SKM-1 treated with dmso at 0.1 percent for 144 hours (cell line): ENCODE data around the gene APOBEC3F.
"Not testable (repeated sequence)": the region's sequence is repeated elsewhere in the genome, so short reads cannot be mapped to it uniquely, and the experiment has no call there.

Experiments used
- DNase-seq: peaks from one replicate; lab custom pipeline; 2025; ENCODE audit not compliant: unreplicated experiment; lab: John Stamatoyannopoulos, UW

APOBEC3F gene

DNA sequence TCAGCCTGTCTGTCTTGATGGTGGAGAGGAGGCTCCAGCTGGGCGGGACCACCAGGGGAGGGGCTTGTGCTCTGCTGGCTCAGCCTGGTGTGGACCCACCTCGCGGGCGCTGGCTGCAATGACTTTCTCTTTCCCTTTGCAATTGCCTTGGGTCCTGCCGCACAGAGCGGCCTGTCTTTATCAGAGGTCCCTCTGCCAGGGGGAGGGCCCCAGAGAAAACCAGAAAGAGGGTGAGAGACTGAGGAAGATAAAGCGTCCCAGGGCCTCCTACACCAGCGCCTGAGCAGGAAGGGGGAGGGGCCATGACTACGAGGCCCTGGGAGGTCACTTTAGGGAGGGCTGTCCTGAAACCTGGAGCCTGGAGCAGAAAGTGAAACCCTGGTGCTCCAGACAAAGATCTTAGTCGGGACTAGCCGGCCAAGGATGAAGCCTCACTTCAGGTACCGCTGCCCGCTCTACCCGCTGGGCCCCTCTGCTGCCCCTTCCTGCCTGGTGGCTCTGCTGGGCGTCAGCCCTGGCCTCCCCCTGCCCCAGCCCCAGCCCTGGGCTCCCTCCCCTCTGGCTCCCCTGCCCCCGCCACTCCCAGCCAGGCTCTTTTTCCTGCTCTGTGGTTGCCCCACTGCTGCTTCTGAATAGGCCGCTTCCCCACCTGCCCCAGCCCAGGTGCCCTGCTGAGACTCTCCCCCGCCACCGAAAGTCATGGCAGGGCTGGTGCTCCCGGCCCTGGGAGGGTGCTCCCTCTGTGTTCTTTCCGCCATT, at the start of gene APOBEC3F:
TSS of gene APOBEC3F (plus strand) at position 327 of the 759 bp plus-strand sequence. CDS start at position 424, 97 bp downstream.
- DNase-seq: not testable (repeated sequence)

DNA sequence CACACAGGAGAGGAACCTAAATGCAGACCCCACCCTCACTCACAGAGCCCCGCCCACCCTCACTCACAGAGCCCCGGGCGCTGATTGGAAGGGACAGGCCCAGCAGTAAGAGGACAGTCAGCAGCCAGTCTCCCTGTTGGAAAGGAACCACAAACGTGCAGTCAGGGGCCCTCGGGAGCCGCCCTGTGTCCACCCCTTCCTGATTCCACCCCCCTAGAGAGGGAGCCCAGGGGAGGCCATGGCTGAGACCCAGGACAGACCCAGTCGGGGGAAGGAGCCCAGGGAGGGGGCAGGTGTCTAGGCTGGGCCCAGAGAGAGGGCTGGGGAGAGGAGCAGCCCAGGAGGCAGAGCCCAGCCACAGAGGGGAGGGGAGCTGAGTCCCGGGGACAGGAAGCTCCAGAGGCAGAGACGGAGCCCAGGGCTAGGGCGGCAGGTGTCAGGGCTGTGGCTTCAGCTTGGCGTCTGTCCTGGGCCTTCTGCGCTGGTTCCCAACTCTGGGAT, 47.7 kb upstream of the APOBEC3F start:
- DNase-seq: not testable (repeated sequence)

DNA sequence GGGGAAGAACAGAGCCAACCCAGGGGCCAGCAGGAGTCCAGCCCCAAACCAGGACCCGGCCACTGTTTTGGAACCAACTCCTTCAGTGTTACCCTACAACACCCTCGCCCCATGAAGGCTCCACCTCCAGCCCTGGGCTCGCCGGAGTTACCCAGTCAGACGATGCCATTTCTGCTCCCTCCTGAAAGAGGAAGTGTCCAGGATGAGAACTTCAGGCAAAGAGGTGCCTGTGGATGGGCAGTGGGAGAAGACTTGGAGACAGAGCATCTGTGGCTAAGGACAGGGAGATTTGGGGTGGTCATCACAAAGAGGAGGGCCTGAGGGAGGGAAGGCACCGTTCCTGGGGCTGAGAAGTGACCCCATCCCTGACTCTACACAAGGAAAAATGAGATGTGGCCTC, 44.6 kb upstream of the APOBEC3F start:
- DNase-seq: no peak

- no peak for DNase-seq
Measured at GRCh38 chr22:38997518-38997917, 43.1 kb upstream of the APOBEC3F start.

- DNase-seq: peak; percentile 89
Measured at GRCh38 chr22:39003165-39003638, 37.5 kb upstream of the APOBEC3F start.

DNA sequence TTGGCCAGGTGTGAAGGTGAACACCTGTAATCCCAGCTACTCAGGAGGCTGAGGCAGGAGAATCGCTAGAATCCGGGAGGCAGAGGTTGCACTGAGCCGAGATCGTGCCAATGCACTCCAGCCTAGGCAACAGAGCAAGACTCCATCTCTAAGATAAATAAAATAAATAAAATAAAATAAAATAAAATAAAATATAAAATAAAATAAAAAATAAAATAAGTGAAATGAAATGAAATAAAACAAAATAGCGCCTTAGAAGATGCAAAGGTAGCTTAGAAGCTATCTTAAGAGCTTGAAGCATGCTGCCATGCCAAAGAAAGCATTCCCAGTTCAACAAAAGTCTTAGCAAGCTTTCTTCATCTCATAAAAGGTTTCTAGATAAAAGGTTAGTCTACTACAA, 33.5 kb upstream of the APOBEC3F start:
- DNase-seq: no peak

DNA sequence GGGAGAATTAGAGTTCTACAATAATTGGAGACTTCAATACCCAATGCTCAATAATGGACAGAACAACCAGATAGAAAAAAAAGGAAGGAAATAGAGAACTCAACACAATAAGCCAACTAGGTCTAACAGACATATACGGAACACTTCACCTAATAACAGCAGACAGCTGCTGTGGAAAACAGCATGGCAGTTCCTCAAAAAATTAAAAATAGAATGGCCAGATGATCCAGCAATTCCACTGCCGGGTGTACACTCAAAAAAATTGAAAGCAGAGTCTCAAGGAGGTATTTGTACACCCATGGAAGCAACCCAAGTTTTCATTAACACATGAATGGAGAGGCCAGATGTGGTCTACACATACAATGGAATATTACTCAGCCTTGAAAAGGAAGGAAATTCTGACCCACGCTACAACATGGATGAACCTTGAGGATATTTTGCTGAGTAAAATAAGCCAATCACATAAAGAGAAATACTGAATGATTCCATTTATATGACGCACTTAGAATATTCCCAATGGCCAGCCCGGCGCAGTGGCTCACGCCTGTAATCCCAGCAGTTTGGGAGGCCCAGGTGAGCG, 32.3 kb upstream of the APOBEC3F start:
- not testable (repeated sequence) for DNase-seq

GRCh38 chr22:39010946-39011345, 29.7 kb upstream of the APOBEC3F start:
- no peak for DNase-seq

GRCh38 chr22:39012533-39013511, 27.8 kb upstream of the APOBEC3F start:
- DNase-seq: no peak

GRCh38 chr22:39013561-39013941, 27.1 kb upstream of the APOBEC3F start:
- DNase-seq: not testable (repeated sequence)

DNA sequence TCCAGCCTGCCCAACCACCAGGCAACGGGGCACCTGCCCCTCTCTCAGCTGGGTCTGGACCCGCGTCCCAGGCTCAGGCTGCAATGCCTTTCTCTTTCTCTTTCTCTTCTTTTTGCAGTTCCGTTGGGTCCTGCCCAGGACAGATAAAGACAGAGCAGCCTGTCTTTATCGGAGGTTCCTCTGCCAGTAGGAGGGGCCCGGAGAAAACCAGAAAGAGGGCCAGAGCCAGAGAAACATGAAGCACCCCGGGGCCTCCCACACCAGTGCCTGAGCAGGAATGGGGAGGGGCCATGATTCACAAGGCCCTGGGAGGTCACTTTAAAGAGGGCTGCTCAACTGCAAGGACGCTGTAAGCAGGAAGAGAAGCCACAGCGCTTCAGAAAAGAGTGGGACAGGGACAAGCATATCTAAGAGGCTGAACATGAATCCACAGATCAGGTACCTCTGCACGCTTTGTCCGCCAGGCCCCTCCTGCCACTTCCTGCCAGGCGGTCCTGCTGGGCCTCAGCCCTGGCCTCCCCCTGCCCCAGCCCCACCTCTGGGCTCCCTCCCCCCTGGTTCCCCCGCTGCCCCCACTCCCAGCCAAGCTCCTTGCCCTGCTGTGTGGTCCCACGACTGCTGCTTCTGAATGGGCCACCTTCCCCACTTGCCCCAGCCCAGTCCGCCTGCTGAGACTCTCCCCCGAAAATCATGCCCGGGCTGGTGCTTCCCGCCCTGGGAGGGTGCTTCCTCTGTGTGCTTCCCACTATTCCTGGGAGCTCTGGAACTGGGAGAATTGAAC, 26.5 kb upstream of the APOBEC3F start, which contains the start of gene APOBEC3C:
TSS of gene APOBEC3C (plus strand) at position 316 of the 781 bp plus-strand sequence. CDS start at position 422, 106 bp downstream.
- peak; percentile 81 for DNase-seq

DNA sequence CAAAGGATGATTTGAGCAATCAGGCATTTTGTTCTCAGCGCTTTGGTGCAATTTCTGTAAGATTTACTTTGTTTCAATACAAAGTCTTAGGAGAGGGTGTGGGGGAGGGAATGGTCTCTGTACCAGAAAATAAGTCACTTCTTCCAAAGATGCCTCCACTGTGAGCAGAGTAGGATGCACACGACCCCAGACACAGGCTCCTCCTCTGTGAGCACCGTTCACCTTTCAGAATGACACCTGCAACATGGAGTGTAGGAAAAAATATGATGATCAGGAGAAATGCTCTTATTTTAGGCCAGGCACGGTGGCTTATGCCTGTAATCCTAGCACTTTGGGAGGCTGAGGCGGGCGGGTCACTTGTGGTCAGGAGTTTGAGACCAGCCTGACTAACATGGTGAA, 25.9 kb upstream of the APOBEC3F start:
- DNase-seq: not testable (repeated sequence)

GRCh38 chr22:39016592-39016991, 24.1 kb upstream of the APOBEC3F start:
- no peak for DNase-seq

DNA sequence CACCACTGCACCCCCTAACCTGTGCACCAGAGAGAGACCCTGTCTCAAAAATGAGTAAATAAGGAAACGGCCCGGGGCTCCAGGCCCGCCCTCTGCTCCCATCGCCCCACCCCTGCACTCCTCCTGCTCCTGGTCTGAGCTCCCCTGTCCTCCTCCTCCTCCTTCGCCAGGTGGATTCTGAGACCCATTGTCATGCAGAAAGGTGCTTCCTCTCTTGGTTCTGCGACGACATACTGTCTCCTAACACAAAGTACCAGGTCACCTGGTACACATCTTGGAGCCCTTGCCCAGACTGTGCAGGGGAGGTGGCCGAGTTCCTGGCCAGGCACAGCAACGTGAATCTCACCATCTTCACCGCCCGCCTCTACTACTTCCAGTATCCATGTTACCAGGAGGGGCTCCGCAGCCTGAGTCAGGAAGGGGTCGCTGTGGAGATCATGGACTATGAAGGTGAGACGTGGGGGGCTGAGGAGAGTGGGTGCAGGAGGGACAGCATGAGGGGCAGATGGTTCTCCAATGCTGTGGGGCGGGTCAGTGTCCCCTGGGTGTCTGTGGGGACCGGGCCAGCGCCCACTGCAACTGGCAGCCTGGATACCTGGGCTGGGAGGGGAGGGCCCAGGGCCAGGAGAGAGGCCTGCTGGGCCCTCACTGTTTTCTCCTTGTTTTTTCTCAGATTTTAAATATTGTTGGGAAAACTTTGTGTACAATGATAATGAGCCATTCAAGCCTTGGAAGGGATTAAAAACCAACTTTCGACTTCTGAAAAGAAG, 22.9 kb upstream of the APOBEC3F start:
- no peak for DNase-seq

DNA sequence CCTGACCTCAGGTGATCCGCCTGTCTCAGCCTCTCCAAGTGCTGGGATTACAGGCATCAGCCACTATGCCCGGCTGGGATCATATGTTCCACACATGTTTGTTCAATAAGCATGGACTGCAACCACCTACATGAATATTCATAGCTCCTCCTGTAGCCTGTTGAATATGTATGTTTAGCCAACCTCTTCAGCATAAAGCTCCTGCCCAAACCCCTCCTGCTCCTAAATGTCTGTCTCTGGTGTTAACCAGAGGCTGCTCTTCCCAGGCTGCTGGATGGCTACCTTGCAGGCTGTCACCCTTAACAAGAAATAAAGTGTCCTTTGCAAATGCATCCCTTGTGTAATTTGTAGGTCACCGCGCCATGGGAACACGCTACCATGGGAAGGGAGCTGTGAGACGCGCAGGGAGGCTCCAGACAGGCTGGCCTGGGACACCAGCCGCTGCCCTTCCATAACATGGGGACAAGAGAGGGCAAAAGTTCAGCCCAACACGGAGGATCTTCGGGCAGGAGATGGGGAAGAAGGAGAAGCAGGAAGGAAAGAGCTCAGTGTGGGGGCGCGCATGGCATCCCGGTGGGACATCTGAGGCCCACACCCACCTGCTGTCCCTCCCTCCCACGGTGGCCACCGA, 20.5 kb upstream of the APOBEC3F start:
- DNase-seq: not testable (repeated sequence)

DNA sequence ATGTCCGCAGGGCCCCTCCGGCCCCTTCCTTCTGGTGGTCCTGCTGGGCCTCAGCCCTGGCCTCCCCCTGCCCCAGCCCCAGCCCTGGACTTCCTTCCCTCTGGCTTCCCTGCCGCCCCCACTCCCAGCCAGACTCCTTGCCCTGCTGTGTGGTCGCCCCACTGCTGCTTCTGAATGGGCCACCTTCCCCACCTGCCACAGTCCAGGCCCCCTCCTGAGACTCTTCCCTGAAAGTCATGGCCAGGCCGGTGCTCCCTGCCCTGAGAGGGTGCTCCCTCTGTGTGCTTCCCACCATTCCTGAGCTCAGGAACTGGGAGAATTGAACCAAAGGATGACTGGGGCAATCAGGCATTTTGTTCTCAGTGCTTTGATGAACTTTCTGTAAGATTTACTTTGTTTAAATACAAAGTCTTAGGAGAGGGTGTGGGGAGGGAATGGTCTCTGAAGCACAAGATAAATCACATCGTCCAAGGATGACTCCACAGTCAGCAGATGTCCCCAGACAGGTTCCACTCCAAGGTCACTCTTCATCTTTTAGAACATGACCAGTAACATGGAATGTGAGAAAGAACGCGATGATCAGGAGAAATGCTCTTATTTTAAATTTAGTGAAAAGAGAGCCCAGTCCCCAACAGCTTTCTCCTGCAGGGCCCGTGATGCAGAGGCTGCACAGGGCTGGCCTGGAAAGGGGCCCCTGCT, 19.0 kb upstream of the APOBEC3F start:
- DNase-seq: no peak

- DNase-seq: no peak
Measured at GRCh38 chr22:39024519-39025308, 15.9 kb upstream of the APOBEC3F start.
